NCI-H82 (cell line): ENCODE measurements around the gene FOXK2.

Source experiments
- DNase-seq: peaks from one replicate; lab custom pipeline; 2025; lab: John Stamatoyannopoulos, UW

The FOXK2 gene

GRCh38 chr17:82640036-82640435 is 120.5 kb downstream of the FOXK2 start:
- DNase-seq, result no peak

GRCh38 chr17:82642022-82642421 is 122.5 kb downstream of the FOXK2 start:
- DNase-seq, result no peak

- no peak for DNase-seq
These were observed 124.6 kb downstream of the FOXK2 start for GRCh38 chr17:82644148-82644547.

- DNase-seq, result no peak
These were observed 126.0 kb downstream of the FOXK2 start for GRCh38 chr17:82645516-82645915.

GRCh38 chr17:82647593-82648164 is 128.1 kb downstream of the FOXK2 start:
- DNase-seq, result peak; percentile 43

- DNase-seq, result peak; percentile 97
These were observed 128.7 kb downstream of the FOXK2 start, which contains the start of gene WDR45B for GRCh38 chr17:82648165-82648668. Gene WDR45B, minus strand, starts transcription at chr17:82648444. Its CDS starts 104 bp downstream, at chr17:82648340.

- peak; percentile 69 for DNase-seq
These were observed 129.3 kb downstream of the FOXK2 start for GRCh38 chr17:82648742-82649331.

GRCh38 chr17:82649501-82650261 is 130.1 kb downstream of the FOXK2 start:
- DNase-seq, result no peak

- DNase-seq, result no peak
These were observed 131.2 kb downstream of the FOXK2 start for GRCh38 chr17:82650723-82651122.

GRCh38 chr17:82653651-82654528 is 134.4 kb downstream of the FOXK2 start:
- DNase-seq, result no peak
